Common myeloid progenitor, CD34-positive (primary cell): ENCODE data around the gene TIMM44.
A peak's percentile ranks its signal among the peaks of the same experiment; 100 is the strongest.
"Not testable (repeated sequence)": the region's sequence is repeated elsewhere in the genome, so short reads cannot be mapped to it uniquely, and the experiment has no call there.

Experiments
- CTCF ChIA-PET: fragments of 350-600 bp; sonication (Branson Sonifier 250); formaldehyde crosslinking; loops from one replicate; lab custom pipeline; 2021; ENCODE audit warnings: antibody characterized with exemption; lab: Charles Lee
- POLR2A ChIA-PET: fragments of 350-600 bp; sonication (Branson Sonifier 250); formaldehyde crosslinking; loops from one replicate; lab custom pipeline; 2021; ENCODE audit warnings: antibody characterized with exemption; lab: Charles Lee
- DNase-seq, 3 donors: peaks; one replicate each; pipeline versions ENCODE4 v3.0.0 to v3.0.0-alpha.2; 2013
- H3K27ac ChIP-seq, 2 experiments: 1 replicate in 1 of 2; 2 replicates in 1 of 2; pipeline ENCODE4 v1.7.0; 2013; ENCODE audit warnings: inconsistent platforms in 2 of 2, low read length in 2 of 2, mild to moderate bottlenecking in 2 of 2, low read depth in 1 of 2, moderate library complexity in 1 of 2; ENCODE audit not compliant: severe bottlenecking in 2 of 2, insufficient read depth in 1 of 2, poor library complexity in 1 of 2
- H3K27me3 ChIP-seq, 5 experiments: replicated peaks in 2 of 5; 1 replicate in 3 of 5; 2 replicates in 2 of 5; pipeline versions ENCODE4 v1.6.1 to v1.7.0; 2013; ENCODE audit warnings: low read length in 4 of 5, mild to moderate bottlenecking in 2 of 5, moderate library complexity in 2 of 5, inconsistent platforms in 1 of 5; ENCODE audit not compliant: insufficient read depth in 5 of 5, control insufficient read depth in 4 of 5
- H3K36me3 ChIP-seq, 4 experiments: 1 replicate in 2 of 4; 2 replicates in 2 of 4; pipeline versions ENCODE4 v1.6.1 to v1.7.0; 2013; ENCODE audit warnings: low read length in 3 of 4, control low read depth in 1 of 4, mild to moderate bottlenecking in 1 of 4; ENCODE audit not compliant: control insufficient read depth in 4 of 4, insufficient read depth in 4 of 4
- H3K4me1 ChIP-seq, 4 experiments: 1 replicate in 3 of 4; 2 replicates in 1 of 4; pipeline versions ENCODE4 v1.6.1 to v1.7.1; 2013; ENCODE audit warnings: low read length in 3 of 4, mild to moderate bottlenecking in 3 of 4, control low read depth in 1 of 4, inconsistent platforms in 1 of 4, moderate library complexity in 1 of 4; ENCODE audit not compliant: control insufficient read depth in 4 of 4, insufficient read depth in 4 of 4; ENCODE audit errors: control extremely low read depth in 1 of 4
- H3K4me3 ChIP-seq, 7 experiments: 1 replicate in 4 of 7; 2 replicates in 3 of 7; pipeline versions ENCODE4 v1.5.1 to v1.7.0; 2013; ENCODE audit warnings: mild to moderate bottlenecking in 7 of 7, low read length in 6 of 7, moderate library complexity in 6 of 7, inconsistent platforms in 2 of 7, low read depth in 2 of 7, control low read depth in 1 of 7; ENCODE audit not compliant: insufficient read depth in 4 of 7, control insufficient read depth in 1 of 7; ENCODE audit errors: extremely low read depth in 1 of 7
- H3K9me3 ChIP-seq, 5 experiments: 1 replicate in 4 of 5; 2 replicates in 1 of 5; pipeline versions ENCODE4 v1.6.1 to v1.7.1; 2013; ENCODE audit warnings: low read length in 4 of 5, mild to moderate bottlenecking in 2 of 5, inconsistent platforms in 1 of 5, low read depth in 1 of 5, moderate library complexity in 1 of 5; ENCODE audit not compliant: control insufficient read depth in 4 of 5, insufficient read depth in 2 of 5; ENCODE audit errors: control extremely low read depth in 1 of 5
- WGBS: methylation state at CpG from one replicate; pipeline ENCODE4 v1.1.5; 2013; ENCODE audit not compliant: insufficient coverage; 5-methylcytosine and 5-hydroxymethylcytosine counted together

Gene TIMM44

DNA sequence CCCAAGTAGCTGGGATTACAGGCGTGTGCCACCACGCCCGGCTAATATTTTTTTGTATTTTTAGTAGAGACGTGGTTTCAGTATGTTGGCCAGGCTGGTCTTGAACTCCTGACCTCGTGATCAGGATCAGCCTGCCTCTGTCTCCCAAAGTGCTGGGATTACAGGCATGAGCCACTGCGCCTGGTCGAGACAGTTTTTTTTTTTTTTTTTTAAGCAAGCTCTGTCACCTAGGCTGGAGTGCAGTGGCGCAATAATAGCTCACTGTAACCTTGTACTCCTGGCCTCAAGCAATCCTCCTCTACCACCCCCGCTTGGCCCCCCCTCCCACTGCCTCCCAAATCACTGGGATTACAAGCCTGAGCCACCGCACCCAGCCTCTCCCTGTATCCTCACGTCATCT is 46.2 kb downstream of the TIMM44 start:
- peaks cover 0 to 3% (median 0%) of the 10 kb centered on the region in 5 experiments for H3K27me3 ChIP-seq
- peaks cover 0 to 3% (median 0%) of the 10 kb centered on the region in 4 experiments for H3K4me1 ChIP-seq
- H3K27ac ChIP-seq = no peak overlapping the region
- 90% methylated on average over 9 of the region's 11 CpGs for WGBS
- CTCF ChIA-PET = interaction anchor here (1.6 to 2.0 kb wide), 2 partner anchors 29 to 44 kb away, joined by 4 to 6 read pairs; no protein-coding TSS in a partner anchor
- H3K9me3 ChIP-seq = no peaks in the 10 kb centered on the region
- H3K4me3 ChIP-seq = no peak overlapping the region
- peaks cover 0 to 3% (median 0%) of the 10 kb centered on the region in 4 experiments for H3K36me3 ChIP-seq
- POLR2A ChIA-PET = no interaction called here
- DNase-seq = no peak

DNA sequence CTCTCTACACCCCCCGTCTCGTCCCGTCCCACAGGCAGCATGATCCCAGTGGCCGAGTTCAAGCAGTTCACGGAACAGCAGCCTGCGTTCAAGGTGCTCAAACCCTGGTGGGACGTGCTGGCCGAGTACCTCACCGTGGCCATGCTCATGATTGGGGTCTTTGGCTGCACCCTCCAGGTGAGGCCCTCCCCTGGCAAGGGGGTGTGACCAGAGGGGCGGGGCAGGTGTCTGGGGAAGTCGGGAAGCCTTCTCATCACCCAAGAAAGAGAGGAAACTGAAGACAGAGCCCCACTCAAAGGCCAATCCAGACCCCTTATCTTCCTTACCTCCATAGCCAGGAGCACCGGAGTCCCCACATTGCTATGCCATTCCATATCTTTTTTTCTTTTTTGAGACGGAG is 47.9 kb downstream of the TIMM44 start:
- ChIA-PET POLR2A (no interaction called here), CTCF (no interaction called here)
- H3K27me3 ChIP-seq = peaks cover 0 to 6% (median 0%) of the 10 kb centered on the region in 5 experiments
- H3K9me3 ChIP-seq = no peaks in the 10 kb centered on the region
- H3K36me3 ChIP-seq = no peaks in the 10 kb centered on the region
- 95% methylated on average over 13 of the region's 13 CpGs for WGBS
- H3K27ac ChIP-seq = no peak overlapping the region
- H3K4me3 ChIP-seq = no peak overlapping the region
- H3K4me1 ChIP-seq = peaks cover 0 to 3% (median 0%) of the 10 kb centered on the region in 4 experiments
- DNase-seq = no peak

DNA sequence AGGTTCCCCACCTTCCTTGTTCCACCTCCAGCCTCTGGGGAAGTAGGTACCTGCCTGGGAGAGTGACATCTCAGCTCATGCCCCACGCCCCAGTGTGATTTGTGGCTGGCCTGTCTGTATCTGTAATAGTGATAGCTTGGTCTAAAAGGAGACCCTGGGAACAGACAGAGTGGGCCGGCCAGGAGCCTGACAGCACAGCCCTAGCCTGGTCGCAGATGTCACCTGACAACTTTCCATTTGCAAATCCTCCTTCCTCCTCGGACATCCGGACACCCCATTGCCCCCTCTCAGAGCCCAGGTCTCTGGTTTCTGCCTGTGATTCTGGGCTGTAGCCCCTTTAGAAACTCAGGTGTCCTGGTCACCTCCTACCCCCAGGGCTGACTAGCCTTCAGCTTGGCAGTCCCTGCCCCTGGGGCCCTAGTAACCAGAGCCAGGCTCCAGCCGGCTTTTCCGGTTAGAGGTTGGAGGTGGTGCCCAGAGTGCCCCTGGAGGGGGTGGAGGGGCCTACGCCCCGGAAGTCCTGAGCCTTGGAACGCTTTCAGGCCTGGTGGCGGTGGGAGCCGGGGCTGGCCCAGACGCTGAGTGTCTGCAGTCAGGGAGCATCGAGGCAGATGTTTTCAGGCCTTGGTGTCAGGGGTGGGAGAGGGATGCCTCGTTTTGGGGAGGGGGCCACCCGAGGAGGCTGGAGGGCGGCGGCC is 48.7 kb downstream of the TIMM44 start:
- H3K4me1 ChIP-seq = peaks cover 0 to 3% (median 0%) of the 10 kb centered on the region in 4 experiments
- H3K27ac ChIP-seq = no peak overlapping the region
- 85% methylated on average over 14 of the region's 18 CpGs for WGBS
- DNase-seq = no peak
- POLR2A ChIA-PET = no interaction called here
- no peaks in the 10 kb centered on the region for H3K36me3 ChIP-seq
- peaks cover 0 to 6% (median 3%) of the 10 kb centered on the region in 5 experiments for H3K27me3 ChIP-seq
- H3K9me3 ChIP-seq = no peaks in the 10 kb centered on the region
- no peak overlapping the region for H3K4me3 ChIP-seq
- CTCF ChIA-PET = no interaction called here

DNA sequence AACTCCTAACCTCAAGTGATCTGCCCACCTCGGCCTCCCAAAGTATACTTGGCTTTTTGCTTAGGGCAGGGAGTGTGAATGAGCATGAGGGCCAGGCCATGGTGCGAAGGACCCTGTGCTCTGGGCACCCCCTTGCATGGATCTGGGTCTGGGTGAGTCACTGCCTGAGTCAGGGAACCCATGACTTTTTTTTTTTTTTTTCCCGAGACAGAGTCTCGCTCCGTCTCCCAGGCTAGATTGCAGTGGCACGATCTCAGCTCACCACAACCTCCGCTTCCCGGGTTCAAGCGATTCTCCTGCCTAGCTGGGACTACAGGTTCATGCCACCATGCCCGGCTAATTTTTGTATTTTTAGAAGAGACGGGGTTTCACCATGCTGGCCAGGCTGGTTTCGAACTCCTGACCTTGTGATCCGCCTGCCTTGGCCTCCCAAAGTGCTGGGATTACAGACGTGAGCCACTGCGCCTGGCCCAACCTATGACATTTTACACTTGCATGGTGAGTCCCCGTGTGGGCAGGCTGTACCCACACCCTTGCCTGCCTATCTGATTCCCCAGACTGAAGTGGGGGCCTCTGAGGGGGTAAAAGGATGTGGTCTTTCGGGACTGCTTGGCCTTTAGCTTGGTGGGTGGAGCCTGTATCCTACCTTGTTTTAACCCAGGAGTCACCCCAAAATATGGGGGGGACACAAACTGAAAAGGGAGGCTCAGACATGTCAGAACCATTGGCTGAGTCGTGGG is 49.9 kb downstream of the TIMM44 start:
- H3K9me3 ChIP-seq, POLR2A ChIA-PET, H3K36me3 ChIP-seq, CTCF ChIA-PET, H3K27ac ChIP-seq, H3K4me3 ChIP-seq, H3K4me1 ChIP-seq: not testable (repeated sequence)
- 83% methylated on average over 10 of the region's 18 CpGs for WGBS
- peak in 2 of 3 donors; percentile 52 to 68 for DNase-seq
- H3K27me3 ChIP-seq = peaks cover 0 to 17% (median 7%) of the 10 kb centered on the region in 5 experiments

DNA sequence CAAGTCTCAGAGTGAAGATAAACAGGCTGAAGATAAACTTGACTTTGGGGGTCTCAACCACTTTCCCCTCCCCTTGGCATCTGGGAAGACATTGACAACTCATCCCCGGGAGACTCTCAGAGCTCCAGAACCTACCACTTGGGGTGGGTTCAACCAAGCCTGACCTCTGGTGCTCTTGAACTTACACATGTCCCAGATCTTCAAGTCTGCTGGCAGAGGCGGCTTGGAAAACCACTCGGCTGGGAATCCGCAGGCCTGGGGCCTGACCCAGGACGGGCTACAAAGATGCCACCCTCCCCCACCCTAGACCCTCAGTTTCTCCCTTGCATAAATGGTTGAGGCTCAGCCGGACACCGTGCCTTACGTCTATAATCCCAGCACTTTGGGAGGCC is 54.6 kb downstream of the TIMM44 start:
- CTCF ChIA-PET = interaction anchor here (1.4 kb wide), 1 partner anchor 27 kb away, joined by 4 read pairs; no protein-coding TSS in a partner anchor
- no peaks in the 10 kb centered on the region for H3K36me3 ChIP-seq
- POLR2A ChIA-PET = no interaction called here
- H3K9me3 ChIP-seq = no peaks in the 10 kb centered on the region
- 86% methylated on average over 6 of the region's 8 CpGs for WGBS
- H3K27me3 ChIP-seq = peaks cover 0 to 24% (median 8%) of the 10 kb centered on the region in 5 experiments
- peaks cover 0 to 12% (median 9%) of the 10 kb centered on the region in 4 experiments for H3K4me1 ChIP-seq
- DNase-seq = no peak
- no peak overlapping the region for H3K27ac ChIP-seq
- peak overlapping the region in 3 of 7 experiments; percentile 20 to 58 (median 46) for H3K4me3 ChIP-seq

DNA sequence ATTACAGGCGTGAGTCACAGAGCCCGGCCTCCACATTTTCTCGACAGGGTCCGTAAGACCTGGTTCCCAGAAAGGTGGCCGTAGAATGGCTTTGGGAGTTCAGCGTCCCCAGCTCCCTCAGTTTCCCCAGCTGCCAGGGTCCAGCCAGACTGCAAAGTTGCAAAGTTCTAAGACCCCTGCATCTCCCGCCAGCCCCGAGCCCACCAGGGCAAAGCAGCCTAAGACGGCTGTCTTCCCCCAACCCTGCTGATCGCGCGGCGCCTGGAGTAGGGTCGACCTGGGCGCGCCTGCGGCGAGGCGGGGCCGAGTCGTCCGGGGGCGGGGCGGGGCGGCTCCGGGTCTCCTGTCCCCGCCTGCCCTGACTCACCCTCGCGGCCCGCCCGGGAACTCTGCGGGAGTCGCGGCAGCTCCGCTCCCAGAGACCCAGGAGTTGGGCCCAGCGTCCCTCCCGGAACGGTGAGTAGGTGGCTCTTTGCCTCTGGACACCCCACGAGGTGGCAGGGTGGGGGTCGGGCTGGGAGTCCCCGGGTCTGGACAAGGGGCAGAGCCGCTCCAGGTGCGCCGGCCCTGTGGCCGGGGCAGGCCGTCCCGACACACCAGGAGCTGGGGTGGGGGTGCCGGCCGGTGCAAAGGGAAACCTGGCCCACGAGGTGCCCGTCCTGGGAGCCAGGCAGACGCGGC is 55.2 kb downstream of the TIMM44 start, which contains the start of gene LRRC8E:
Gene LRRC8E, plus strand, starts transcription at position 366 of the 681 bp plus-strand sequence. CDS start 7,094 bp downstream, outside the sequence.
- no peak within 1 kb of the TSS for H3K27ac ChIP-seq
- WGBS = 12% methylated on average over 41 of the region's 53 CpGs
- ChIA-PET POLR2A (no interaction called here), CTCF (interaction anchor here (1.4 to 1.6 kb wide), 3 partner anchors 12 to 27 kb away, joined by 3 to 5 read pairs (median 4); partner anchors contain the start of gene MAP2K7)
- peak within 1 kb of the TSS in 3 of 7 experiments; percentile 20 to 58 (median 46) for H3K4me3 ChIP-seq
- H3K27me3 ChIP-seq = peaks cover 0 to 24% (median 8%) of the 10 kb centered on the region in 5 experiments
- no peaks in the 10 kb centered on the region for H3K36me3 ChIP-seq
- peak in 2 of 3 donors; percentile 50 to 58 for DNase-seq
- H3K4me1 ChIP-seq = peaks cover 0 to 12% (median 9%) of the 10 kb centered on the region in 4 experiments
- no peaks in the 10 kb centered on the region for H3K9me3 ChIP-seq
